HG03103 (cell line): ENCODE measurements around the gene BZW2.
"Not testable (repeated sequence)": the region's sequence is repeated elsewhere in the genome, so short reads cannot be mapped to it uniquely, and the experiment has no call there.

Experiments
- ATAC-seq: cut with Tn5 transposase; IDR thresholded peaks from one replicate; pipeline ENCODE4 v1.9.1; 2021; ENCODE audit warnings: low read depth; ENCODE audit not compliant: unreplicated experiment

The BZW2 gene

GRCh38 chr7:16644636-16645592 is 1.1 kb upstream of the BZW2 start:
- ATAC-seq: peak; percentile 3

DNA sequence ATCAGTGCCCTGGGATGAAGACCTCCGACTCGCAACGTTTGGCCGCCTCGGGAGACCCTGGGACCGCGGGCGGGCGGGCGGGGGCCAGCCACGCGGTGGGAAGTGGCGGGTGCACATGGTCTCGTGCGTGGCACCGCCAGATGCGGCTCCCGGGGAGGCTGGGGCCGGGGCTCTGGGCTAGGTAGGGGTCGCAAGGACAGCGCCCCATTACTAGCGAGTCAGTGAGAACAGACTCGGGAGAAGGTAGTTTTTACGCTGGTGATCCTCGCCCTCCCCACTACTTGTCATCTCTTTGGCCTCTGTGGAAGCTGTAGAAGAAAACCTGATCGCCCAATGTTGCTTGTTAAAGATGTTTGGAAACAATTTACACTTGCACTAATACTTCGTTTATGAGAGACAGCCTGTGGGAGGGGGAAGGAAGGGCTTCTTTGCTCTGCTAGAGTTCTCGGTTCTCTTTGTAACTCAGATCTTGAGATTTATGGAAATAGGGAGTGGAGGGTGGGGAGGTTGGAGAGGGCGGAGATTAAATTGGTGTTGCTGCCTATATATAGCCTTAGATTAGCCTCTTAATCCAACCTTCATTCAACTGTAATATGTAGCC is 591 bp downstream of the BZW2 start:
- no peak for ATAC-seq

GRCh38 chr7:16647435-16647960 is 1.5 kb downstream of the BZW2 start:
- ATAC-seq: no peak

DNA sequence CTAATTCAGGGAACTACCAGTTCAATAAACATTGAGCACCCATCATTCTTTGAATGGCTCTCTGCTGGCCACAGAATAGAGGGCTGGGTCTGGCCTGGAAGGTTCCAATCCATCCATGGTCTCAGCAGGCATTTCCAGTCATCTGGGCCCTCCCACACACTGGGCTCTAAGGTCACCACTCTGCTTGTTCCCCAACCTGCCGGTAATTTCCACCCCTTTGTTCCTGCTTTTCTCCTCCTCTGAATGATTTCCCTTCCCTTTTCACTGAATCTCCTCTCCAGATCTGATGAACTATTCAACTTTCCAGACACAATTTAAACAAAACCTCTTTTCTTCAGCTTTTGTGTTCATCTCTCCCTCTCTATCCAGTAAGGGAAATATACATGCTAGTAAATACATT is 2.6 kb downstream of the BZW2 start:
- no peak for ATAC-seq

- no peak for ATAC-seq
These were observed 3.2 kb downstream of the BZW2 start for GRCh38 chr7:16649196-16649595.

DNA sequence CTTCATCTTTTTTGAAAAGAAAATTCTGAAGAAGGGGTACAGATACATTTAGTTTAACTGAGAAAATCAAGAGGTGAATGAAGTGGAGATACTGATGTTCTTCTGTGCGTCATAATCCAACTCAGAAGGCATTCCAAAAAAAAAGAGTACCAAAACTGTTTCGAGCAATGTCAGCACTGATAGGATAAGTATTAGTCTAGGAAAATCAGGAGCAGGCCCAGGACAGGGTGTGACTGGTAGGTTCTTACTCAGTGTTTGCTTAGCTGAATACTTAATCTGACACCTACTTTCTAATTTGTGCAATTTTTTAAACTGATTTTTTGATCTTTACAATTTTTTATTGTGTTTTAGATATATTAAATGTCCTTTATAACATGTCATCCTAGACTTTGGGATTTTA is 4.3 kb downstream of the BZW2 start:
- no peak for ATAC-seq

GRCh38 chr7:16651396-16652239 is 5.6 kb downstream of the BZW2 start:
- ATAC-seq: no peak

- ATAC-seq: no peak
These were observed 6.2 kb downstream of the BZW2 start for GRCh38 chr7:16652240-16652583.

- no peak for ATAC-seq
These were observed 6.9 kb downstream of the BZW2 start for GRCh38 chr7:16652888-16653287.

DNA sequence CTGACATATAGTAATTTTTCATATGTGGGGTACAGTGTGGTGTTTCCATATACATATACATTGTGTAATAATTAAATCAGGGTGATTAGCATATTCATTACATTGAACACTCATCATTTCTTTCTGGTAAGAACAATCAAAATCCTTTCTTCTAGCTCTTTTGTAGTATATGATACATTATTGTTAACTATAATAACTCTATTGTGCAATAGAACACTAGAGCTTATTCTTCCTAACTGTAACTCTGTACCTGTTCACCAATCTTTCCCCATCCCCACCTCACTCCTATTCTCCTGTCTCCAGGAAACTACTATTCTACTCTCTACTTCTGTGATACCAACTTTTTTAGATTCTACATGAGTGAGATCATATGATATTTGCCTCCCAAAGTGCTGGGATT is 9.4 kb downstream of the BZW2 start:
- no peak for ATAC-seq

- ATAC-seq: no peak
These were observed 10.2 kb downstream of the BZW2 start for GRCh38 chr7:16656141-16656540.

DNA sequence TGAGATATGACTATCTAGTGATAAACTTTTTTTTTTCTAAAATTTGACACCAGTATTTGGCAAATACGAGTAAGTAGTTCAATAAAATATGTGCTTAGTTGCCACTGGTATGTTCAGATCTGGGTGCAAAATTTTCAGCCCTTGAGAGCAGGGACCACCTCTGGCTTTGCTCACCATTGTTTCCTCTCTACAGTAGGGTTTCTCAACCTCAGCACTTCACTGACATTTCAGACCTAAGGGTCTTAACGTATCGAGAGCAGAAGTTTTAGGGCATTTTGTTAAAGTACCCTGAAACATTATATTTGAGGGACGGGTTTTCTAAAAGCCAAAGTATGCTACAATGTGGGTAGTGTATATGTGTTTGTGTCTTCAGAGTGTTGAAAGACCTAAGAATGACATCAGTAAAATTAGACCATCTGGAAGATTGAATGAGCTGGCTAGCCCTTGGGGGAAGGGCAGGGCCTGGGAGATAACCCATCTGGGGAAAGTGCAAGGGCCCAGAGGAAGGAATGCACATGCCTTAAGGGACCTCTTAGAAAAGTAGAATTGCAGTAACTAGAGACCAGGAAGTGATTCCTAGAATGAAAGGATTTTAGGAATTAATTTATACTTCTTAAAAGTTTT is 11.8 kb downstream of the BZW2 start:
- ATAC-seq: no peak

- ATAC-seq: not testable (repeated sequence)
These were observed 14.0 kb downstream of the BZW2 start for GRCh38 chr7:16659854-16660497.

- no peak for ATAC-seq
These were observed 14.9 kb downstream of the BZW2 start for GRCh38 chr7:16660702-16661464.

- ATAC-seq: no peak
These were observed 15.9 kb downstream of the BZW2 start for GRCh38 chr7:16661924-16662323.

GRCh38 chr7:16667355-16667754 is 21.4 kb downstream of the BZW2 start:
- no peak for ATAC-seq

GRCh38 chr7:16668049-16668858 is 22.3 kb downstream of the BZW2 start:
- ATAC-seq: no peak

DNA sequence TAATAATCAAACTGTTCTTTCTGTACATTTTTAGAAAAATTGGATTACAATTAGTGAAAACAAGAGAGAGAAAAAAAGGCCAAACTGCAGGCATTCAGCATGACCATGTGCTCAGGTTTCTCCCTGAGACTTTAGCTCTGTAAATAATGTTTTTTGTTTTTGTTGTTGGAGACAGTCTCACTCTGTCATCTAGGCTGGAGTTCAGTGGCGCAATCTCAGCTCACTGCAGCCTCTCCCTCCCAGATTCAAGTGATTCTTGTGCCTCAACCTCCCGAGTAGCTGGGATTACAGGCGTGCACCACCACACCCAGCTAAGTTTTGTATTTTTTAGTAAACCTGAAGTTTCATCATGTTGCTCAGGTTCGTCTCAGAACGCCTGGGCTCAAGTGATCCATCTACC is 23.0 kb downstream of the BZW2 start:
- no peak for ATAC-seq

GRCh38 chr7:16669581-16669980 is 23.6 kb downstream of the BZW2 start:
- no peak for ATAC-seq
